ENCODE results near the gene KLHL14.

DNA sequence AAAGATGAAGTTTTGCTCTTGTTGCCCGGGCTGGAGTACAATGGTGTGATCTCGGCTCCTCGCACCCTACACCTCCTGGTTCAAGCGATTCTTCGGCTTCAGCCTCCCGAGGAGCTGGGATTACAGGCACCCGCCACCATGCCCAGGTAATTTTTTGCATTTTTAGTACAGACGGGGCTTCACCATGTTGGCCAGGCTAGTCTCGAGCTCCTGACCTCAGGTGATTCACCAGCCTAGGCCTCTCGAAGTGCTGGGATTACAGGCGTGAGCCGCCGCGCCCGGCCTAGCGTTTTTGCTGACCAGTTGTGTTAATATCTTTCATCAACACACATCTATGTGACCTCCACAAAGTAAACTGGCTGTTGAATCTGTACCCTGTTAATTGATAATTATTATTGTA, 49.4 kb upstream of the KLHL14 start:
- TF ChIP-seq, protein P1, sequence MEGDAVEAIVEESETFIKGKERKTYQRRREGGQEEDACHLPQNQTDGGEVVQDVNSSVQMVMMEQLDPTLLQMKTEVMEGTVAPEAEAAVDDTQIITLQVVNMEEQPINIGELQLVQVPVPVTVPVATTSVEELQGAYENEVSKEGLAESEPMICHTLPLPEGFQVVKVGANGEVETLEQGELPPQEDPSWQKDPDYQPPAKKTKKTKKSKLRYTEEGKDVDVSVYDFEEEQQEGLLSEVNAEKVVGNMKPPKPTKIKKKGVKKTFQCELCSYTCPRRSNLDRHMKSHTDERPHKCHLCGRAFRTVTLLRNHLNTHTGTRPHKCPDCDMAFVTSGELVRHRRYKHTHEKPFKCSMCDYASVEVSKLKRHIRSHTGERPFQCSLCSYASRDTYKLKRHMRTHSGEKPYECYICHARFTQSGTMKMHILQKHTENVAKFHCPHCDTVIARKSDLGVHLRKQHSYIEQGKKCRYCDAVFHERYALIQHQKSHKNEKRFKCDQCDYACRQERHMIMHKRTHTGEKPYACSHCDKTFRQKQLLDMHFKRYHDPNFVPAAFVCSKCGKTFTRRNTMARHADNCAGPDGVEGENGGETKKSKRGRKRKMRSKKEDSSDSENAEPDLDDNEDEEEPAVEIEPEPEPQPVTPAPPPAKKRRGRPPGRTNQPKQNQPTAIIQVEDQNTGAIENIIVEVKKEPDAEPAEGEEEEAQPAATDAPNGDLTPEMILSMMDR (IDR thresholded peaks at IDR 0.05; ENCODE audit: insufficient read depth, low read length, poor library complexity, severe bottlenecking), result no peak
- no peak for TF ChIP-seq EZH2phosphoT487 (conservative IDR thresholded peaks at IDR 0.05; ENCODE audit: low read length)
